Suppressor macrophage (primary cell): Measurements from ENCODE around the gene KCNN3.
A peak's percentile ranks its signal among the peaks of the same experiment; 100 is the strongest.

ENCODE experiments used
- DNase-seq, 4 experiments: peaks; one replicate each; pipeline ENCODE4 v3.0.0-alpha.2; 2020 to 2022

KCNN3 gene

GRCh38 chr1:154791292-154792166 lies 78.6 kb downstream of the KCNN3 start:
- DNase-seq: peak in 2 of 4 experiments; percentile 18 to 23

- no peak for DNase-seq
Observed at GRCh38 chr1:154788886-154789285, 81.2 kb downstream of the KCNN3 start.

- DNase-seq: no peak
Observed at GRCh38 chr1:154788110-154788870, 81.8 kb downstream of the KCNN3 start.

- DNase-seq: no peak
Observed at GRCh38 chr1:154786804-154787570, 83.1 kb downstream of the KCNN3 start.

- DNase-seq: no peak
Observed at GRCh38 chr1:154784924-154785531, 85.1 kb downstream of the KCNN3 start.

GRCh38 chr1:154784416-154784815 lies 85.7 kb downstream of the KCNN3 start:
- no peak for DNase-seq

- no peak for DNase-seq
Observed at GRCh38 chr1:154783976-154784375, 86.1 kb downstream of the KCNN3 start.

GRCh38 chr1:154780541-154780940 lies 89.5 kb downstream of the KCNN3 start:
- DNase-seq: no peak

GRCh38 chr1:154779551-154780189 lies 90.4 kb downstream of the KCNN3 start:
- no peak for DNase-seq

GRCh38 chr1:154778944-154779343 lies 91.1 kb downstream of the KCNN3 start:
- no peak for DNase-seq

GRCh38 chr1:154778275-154778674 lies 91.8 kb downstream of the KCNN3 start:
- no peak for DNase-seq

GRCh38 chr1:154777781-154778180 lies 92.3 kb downstream of the KCNN3 start:
- DNase-seq: no peak

- peak in 2 of 4 experiments; percentile 10 to 12 for DNase-seq
Observed at GRCh38 chr1:154777154-154777553, 92.9 kb downstream of the KCNN3 start.

GRCh38 chr1:154775621-154776605 lies 94.2 kb downstream of the KCNN3 start:
- no peak for DNase-seq

- no peak for DNase-seq
Observed at GRCh38 chr1:154774175-154774855, 95.8 kb downstream of the KCNN3 start.

- DNase-seq: no peak
Observed at GRCh38 chr1:154773551-154773950, 96.5 kb downstream of the KCNN3 start.

- DNase-seq: no peak
Observed at GRCh38 chr1:154772606-154773506, 97.2 kb downstream of the KCNN3 start.

GRCh38 chr1:154772056-154772455 lies 98.0 kb downstream of the KCNN3 start:
- no peak for DNase-seq
